HG03196 (cell line): ENCODE data around the gene GPR158.

Experiments used
- ATAC-seq: cut with Tn5 transposase; IDR thresholded peaks from one replicate; pipeline ENCODE4 v1.9.1; 2021; ENCODE audit not compliant: unreplicated experiment

The GPR158 gene

DNA sequence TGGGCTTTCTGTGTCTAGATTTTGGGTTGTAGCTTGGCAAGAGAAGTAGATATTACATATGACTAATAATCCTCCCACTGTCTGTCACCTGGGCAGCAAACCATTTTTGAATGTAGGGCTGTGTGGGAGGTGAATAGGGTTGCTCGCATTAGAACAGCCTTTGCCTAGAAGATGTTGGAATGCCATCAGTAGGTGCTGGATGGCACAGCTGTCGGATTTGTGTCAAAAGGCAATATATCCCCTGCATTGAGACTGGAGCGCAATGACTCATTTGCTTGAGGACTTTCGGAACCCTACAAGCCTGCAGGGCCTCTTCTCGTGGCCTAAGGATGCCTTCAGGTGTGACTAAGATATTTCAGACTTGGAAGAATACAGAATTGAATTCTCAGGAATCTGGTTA is 323.8 kb downstream of the GPR158 start:
- ATAC-seq: no peak

DNA sequence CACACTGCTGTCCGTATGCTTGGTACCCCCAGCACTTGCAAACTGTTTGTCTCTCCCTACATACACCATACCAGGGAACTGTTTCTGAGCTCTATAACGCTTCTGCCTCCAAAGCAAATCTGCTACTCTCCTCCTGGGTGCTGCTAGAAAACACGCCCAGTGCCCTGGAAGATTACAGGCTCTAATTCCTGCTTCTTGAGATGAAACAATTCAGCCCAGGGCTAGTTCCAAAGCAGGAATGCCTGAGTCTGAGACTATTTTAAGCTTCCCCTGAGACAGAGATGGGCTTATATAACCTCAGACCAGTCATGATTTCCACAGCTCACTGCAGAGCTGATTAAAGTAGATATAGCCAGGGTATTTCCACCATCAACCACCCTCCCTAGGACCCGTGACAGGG is 327.1 kb downstream of the GPR158 start:
- ATAC-seq: no peak

DNA sequence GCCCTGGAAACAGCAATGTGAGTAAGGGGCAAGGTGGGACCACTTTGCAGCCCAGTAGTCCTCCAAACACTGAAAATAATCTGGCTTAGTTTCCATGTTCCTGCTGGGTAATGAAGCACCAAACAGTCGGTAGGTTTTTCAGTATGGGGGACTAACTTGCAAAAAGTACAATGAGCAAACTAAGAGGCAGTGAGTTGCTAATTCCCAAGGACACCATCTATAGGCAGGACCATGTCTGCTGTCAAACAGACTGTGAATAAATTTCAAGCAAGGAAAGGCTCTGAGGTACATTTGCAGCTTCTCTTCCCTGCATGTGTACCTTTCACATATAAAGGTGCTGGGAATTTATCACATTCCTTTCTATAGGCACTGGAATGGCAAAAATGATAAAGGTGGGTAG is 327.7 kb downstream of the GPR158 start:
- no peak for ATAC-seq

DNA sequence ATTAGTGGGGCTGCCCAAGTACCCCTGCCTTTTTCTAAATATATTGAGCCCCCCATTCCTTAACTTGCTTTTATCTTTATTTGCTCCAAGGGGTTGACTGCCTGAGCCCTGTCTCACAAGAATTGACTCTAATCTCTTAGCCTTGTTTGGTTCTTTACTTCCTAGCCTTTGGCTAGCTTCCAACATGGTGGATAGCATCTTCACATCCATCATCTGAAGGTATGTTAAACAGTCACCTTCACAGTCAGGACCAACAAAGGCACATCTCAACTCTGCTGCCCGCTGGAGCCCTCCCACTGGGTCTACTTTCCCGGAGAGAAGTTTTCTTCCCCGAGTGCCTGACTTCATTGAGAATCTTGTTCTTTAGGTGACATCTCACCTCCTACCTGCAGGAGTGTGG is 329.5 kb downstream of the GPR158 start:
- no peak for ATAC-seq

DNA sequence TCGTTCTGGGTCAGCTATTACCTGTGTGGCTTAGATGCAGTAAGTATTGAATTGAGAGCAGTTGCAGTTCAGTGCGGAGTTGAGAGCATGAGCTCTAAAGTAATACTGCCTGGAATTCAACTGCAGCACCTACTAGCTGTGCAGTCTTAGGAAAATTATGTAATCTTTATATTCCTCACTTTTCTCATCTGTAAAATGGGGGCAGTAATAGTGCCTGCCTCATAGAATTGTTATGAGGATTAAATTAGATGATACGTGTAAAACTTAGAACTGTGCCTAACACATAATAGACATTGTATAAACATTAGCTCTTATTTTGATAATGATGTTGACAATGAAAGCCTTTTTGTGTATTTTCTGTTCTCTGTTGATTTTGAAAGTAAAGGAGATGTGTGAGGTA is 330.0 kb downstream of the GPR158 start:
- no peak for ATAC-seq

DNA sequence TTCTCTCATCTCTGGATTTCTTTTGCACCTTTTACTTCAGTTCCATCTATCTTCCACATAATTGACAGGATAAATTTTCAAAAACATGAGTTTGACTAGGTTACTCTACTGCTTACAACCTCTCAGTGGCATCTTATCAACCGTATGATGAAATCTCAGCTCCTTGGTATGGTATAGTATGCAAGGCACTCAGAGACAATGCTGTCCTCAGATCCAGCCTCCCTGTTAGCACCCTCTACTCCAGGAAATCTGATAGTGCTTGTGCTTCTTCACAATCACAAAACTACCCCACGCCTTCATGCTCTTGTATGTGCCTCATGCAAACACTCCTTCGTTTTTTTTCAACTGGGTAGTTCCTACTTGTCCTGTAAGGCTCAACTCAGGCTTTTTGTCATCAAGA is 330.7 kb downstream of the GPR158 start:
- ATAC-seq: no peak

DNA sequence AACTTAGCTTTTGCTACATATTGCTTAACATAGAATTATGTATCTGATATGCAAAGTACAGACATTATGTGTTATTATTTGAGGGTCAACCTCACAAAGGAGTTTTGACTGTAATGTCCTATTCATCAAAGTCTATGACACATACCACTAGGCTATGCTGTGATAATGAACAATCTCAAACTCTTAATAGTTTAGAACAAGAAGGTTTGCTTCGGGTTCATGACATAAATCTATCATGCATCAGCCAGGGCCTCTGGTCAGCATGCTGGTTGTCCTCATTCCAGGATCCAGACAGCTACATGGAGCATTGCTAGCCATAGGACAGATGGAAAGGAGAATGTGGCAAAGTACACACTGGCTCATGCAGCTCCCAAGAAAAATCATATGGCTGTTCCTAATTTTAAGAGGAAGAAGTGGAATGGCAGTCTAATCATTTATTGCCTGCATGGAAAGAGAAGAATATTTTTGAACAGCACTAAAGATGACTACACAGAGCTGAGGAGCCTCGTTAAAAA is 332.1 kb downstream of the GPR158 start:
- no peak for ATAC-seq

DNA sequence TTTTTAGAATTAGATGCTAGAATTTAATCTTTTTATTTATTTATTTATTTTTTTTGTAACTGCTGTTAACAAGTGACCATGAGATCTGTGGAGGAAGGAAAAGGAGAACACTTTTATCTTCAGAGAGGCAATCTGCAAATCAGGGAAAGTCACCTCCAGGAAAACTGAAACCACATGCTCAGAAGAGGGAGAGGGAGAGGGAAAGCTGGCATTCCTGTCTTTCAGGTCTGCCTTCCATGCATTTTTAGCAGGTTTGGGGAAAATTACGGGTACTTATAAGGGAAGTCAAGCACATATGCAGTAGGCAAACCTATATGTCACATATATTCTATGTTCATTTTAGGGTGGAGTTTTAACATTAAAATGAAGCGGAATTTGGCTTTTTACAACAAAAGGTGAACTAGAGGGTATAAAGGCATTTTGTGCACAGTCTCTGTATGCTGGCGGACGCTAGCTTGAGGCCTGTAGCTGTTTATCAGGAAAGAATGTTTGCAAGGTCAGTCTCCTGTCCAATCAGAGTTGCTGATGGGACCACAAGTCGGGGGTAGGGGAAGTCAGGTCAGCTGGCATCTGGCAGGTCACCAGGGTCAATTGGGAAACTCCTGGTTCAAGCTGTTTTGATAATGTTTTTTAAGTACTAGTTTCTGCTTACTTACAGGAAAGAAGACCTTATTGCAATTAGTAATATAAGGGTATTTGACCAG is 333.5 kb downstream of the GPR158 start:
- ATAC-seq: no peak

DNA sequence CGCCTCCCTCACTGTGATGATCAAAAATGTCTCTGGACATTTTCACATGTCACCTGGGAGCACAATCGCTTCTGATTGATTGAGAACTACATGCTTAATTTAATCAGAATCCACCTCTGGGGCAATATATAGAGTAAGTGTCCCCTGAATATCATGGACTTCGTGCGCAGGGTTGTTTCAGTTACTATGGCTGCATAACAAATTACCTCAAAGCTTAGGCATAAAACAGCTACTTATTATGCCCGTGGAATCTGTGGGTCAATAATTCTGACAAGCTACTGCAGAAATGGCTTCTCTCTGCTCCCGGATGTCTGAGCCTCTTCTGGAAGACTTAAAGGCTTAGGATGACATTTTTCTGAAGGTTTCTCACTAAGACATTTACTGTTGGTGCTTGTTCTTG is 334.4 kb downstream of the GPR158 start:
- no peak for ATAC-seq

DNA sequence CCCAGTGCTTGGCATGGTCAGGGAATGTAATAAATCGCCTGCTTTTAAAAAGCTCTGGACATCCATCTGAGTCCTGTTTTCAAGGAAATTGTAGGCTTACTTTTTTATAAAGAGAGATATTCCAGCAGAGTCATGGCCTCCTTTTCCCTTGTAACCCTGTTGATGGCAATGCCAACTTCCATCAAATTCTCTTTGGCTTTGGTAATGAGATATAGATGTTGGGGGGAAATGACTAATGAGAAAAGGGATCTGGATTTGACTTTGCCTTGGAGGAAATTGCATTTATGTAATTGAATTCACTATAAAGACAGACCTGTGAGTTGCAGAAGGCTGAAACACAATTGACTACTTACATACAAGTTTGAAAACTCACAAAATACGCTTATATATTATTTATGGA is 347.5 kb downstream of the GPR158 start:
- no peak for ATAC-seq

DNA sequence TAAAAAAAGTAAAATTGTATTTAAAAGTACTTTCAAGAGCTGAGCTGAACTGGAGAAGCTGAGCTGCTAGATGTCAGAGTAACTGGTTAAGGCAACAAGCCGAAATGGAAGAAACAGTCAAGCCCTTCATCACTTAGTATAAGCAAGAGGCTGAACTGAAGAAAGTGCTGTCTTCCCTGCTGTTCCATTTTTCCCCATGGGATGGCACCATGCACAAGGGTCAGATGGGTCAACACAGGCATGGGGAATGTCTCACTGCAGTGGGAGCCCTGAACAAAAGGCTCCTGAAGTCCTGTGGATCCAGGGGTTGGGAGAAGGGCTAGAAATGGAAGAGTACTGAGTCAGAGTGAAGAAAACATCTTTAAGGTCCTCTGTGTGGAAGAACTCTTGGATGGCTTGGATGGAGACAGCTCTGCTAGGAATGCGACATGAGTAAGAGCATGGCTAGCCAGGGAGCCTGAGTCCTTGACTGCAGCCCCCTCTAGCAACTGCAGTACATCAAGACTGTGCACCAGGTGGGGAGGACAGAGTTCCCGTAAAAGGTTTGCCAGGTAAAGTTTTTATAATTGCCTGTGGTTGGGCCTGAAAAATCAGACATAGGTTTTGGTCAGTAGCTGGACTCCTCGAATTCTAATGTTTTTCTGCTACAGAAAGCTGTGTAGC is 348.3 kb downstream of the GPR158 start:
- ATAC-seq: no peak

DNA sequence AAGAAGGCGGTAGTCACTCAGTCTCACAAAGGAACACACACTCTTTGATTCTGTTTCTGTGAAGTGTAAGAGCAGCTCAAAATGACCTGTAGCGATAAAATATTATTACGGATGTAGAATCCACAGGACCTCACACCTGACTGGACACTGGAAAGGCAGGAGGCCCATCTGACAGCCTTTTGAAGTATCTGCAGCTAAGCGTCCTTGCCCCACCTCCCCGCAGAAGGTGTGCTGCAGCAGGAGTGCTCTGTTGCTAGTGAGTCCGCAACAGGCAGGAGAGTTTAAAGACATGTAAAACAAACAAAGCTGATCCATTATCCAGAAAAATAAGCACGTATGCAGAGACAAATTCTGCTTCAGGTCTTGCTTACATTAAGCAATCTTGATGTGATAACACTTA is 355.5 kb downstream of the GPR158 start:
- ATAC-seq: no peak

DNA sequence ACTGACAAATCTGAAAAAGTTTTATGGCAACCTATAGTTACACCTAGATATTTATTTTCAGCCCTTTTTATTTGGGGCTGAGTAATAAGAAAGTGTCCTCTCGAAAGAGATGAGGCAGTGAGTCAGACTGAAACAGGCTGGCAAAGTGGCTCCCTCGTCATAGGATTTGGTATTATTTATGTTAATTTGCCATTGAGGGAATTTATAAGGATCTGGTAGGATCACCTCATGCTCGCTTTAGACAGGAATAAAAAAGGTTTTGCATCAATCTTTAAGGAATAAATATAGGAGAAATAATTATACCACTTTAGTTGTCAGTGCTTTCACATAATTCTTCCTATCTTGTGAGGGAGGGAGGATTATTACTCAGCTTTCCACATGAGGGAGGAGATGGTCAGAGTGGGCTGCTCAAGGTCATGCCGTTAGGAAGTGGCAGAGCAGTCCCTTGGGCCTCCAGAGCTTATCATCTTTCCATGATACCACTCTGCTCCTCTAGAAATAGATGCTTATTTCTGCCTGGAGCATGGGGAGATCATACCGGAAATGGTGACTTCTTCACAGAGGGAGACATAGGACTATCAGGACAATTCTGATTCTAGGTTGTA is 356.8 kb downstream of the GPR158 start:
- ATAC-seq: no peak

DNA sequence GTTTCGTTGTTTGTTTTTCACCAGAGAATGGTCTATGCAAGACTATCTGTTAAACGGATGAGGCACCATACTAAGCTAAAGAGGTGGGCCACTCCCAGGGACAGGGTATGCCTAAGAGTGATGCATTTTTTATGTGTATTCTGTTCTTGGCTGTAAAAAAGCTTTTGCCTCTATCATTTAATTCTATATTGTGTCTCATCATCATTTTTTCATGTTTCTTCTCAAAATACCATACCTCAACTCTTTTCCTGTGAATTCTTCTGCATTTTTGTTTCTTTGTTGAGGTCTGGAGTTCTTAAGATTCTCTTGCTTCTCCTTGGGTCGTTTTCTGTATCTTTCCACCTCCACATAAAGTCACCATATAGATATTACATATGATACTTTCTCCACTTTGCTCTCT is 357.4 kb downstream of the GPR158 start:
- no peak for ATAC-seq

DNA sequence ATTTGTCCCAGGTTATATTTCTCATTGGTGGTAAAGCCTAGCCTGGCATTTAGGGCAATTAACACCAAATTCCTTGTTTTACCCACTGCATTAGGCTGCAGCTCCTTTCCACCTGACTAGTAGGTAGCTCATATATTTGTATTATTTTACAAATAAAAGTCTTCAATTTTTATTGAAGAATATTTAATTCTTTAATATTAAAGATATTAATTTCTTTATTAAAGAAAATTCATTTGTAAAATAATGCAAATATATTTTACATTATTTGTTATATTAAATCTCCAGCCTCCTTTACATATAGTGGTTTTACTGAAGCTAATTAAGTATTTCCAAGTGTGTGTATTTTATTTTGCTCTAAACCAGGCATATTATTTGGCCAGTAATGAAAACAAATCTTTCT is 361.2 kb downstream of the GPR158 start:
- no peak for ATAC-seq

DNA sequence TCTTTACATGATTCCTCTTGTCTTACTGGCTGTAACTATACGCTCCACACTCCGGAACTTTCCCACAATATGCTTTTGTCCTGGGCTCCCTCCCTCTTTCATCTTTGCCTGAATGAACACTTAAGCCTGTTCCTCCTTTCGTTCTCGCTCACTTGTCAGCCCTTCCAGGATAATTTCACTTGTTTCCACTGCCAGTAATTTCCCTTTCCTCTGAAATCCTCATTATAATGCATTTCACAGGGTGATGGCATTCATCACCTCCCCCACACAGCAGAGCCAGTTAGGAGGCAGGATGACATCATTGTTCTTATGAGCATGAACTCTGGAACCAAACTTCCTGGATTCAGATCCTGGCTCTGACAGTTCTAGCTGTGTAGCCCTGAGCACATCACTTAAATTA is 372.6 kb downstream of the GPR158 start:
- ATAC-seq: no peak

DNA sequence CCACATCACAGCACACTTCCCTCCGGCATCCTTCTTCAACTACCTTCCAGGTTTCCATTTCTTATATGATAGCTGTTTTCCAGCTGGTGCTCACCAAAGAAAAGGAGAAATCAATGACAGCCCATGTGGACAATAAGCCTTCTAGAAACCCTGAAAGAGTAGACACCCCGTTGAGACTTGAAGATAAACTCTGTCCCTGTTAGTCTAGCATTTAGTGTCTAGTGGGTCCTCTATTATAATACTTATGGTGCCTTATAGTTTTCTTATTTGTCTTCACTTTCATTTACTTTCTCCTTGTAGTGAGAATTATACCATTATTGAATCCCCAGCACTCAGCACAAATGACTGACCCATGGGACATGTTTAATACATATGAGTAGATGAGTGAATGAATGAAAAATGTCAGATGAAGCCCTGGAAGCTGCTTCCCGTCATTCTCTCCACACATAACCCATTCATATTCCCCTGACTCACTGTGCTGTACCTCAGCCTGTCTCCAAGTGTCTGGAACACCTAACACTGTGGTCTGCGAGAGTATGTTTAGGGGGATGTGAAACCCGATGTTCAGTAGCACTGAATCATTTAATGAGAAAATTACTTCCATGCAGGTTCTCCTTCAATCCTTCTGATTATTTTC is 377.6 kb downstream of the GPR158 start:
- ATAC-seq: no peak

DNA sequence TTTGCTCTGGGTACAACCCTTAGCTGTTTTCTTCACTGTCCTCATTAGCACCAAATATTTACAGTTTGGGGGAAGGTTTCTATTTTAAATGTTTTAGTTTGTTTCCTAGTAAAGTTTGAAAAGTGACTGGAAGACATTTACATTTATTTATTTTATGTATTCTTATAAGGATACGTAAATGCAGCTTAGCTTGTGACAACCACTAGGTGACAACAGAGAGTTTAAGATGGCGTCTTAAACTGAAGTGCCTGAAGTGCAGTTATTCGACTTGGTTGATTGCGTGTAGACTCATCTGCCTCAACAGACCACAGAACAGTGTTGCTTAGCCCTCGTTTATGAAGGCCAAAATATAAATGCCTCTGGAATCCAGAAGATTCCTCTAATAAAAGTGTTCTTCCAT is 381.1 kb downstream of the GPR158 start:
- ATAC-seq: no peak

DNA sequence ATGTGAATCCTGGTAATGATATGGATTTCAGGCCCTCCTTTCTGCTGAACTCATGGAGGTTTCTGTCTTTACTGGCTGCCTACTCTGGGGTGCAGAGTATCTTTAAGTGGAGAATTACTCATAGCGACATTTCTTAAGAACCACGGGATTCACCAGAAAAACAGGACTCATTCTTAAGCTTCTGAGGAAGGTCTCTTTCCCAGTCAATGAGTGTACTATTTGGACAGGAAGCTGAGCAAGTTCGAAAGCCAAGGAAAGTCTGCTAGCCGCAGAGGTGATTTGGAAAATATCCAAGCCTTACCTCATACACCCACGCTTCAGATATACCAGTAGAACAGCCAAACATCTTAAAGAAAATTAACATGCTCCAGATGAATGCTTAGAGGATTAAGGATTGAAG is 381.7 kb downstream of the GPR158 start:
- ATAC-seq: no peak

DNA sequence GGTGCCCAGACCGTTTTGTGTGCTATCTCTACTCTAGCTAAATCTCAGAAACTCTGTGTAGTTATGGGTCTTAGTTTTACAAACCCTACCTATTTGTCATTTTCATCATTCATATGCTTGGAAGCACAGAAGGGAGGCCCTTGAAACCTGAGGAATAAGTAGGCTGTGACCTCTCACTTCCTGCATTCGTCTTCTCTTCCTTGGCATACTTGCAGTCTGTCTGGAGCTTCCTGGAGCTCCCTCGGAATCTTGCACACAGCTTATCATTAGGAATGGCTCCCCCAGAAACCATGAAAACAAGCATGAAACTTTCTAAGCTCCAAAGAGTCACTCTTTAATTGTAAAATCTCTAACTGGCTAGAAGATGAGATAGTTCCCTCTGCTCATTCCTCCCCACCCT is 382.3 kb downstream of the GPR158 start:
- ATAC-seq: no peak

DNA sequence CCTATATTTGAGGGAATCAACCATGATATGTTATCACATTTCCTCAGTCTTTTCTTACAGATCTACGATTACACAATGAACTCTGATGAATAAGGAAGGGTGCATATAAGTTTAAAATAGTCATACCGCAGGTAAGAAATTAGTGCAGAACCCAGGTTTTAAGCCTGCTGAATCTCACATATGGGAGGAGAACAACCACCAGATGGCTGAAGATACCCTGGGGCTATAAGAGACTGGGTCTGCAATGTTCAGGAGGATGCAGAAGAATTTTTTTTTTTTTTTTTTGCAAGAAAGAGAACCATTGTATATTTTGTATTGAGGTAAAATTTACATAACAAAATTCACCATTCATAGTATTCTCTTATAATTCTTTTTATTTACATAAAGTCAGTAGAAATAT is 387.0 kb downstream of the GPR158 start:
- no peak for ATAC-seq

DNA sequence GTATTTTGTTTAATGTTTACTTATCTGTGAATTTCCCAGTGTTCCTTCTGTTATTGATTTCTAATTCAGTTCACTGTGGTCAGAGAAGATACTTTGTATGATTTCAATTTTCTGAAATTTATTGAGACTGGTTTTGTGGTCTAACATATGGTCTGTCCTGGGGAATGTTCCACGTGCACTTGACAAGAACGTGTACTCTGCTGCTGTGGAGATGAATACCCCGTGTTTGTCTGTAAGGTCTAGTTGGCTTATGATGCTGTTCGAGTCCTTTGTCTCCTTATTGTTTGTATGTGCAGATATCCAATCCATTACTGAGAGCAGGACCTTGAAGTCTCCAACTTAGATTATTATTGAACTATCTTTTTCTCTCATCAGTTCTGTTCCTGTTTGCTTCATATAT is 387.7 kb downstream of the GPR158 start:
- ATAC-seq: no peak
